ENCODE data around the gene MICAL3.

- no peak for TF ChIP-seq FOXS1 (CRISPR knock-in tag; IDR thresholded peaks at IDR 0.05)
- TF ChIP-seq CTCF (IDR thresholded peaks at IDR 0.05): no peak
- TF ChIP-seq HDAC2 (IDR thresholded peaks at IDR 0.05): no peak
- no peak for TF ChIP-seq POLR2A (IDR thresholded peaks at IDR 0.05; ENCODE audit: low read length)
- no peak for TF ChIP-seq MAX (IDR thresholded peaks at IDR 0.05)
- no peak for TF ChIP-seq POLR2AphosphoS2 (conservative IDR thresholded peaks at IDR 0.05; ENCODE audit: low read length)
- TF ChIP-seq HMGXB4 (CRISPR knock-in tag; IDR thresholded peaks at IDR 0.05; ENCODE audit: borderline replicate concordance): no peak
- TF ChIP-seq SMC3 (IDR thresholded peaks at IDR 0.05): no peak
- TF ChIP-seq USF2 (IDR thresholded peaks at IDR 0.05): no peak
- no peak for TF ChIP-seq NR3C1 (IDR thresholded peaks at IDR 0.05)
Measured at GRCh38 chr22:17876306-17876831, 148.0 kb downstream of the MICAL3 start.
